OCI-LY3 (cell line): ENCODE data around the gene ACSS2.

Experiments
- CTCF ChIP-seq: fragments of 200-600, 300-600 bp; sonication (generic); IDR thresholded peaks from 2 replicates; pipeline ENCODE4 v1.5.1; 2014; ENCODE audit warnings: antibody characterized with exemption, low read length, low read depth
- EZH2phosphoT487 ChIP-seq: fragments of 200-600 bp; shearing (Covaris generic); IDR thresholded peaks from 2 replicates; pipeline ENCODE4 v1.6.1; 2018; ENCODE audit warnings: antibody characterized with exemption, mixed run types, low read depth

- TF ChIP-seq CTCF (no peak), EZH2phosphoT487 (no peak)
Measured at GRCh38 chr20:34976286-34976685, 99.9 kb downstream of the ACSS2 start.
